Smooth muscle cell of the brain vasculature (primary cell): Measurements from ENCODE around the gene CPLANE1.
"Not testable (repeated sequence)": the region's sequence is repeated elsewhere in the genome, so short reads cannot be mapped to it uniquely, and the experiment has no call there.

Experiments used
- DNase-seq: peaks from one replicate; pipeline ENCODE4 v3.0.0-alpha.2; 2012; ENCODE audit warnings: low read depth, low spot score

The CPLANE1 gene

GRCh38 chr5:37248970-37249814, at the start of gene CPLANE1:
CPLANE1 (minus strand) TSS chr5:37249376; CDS start chr5:37247698, 1,678 bp downstream.
- peak; percentile 64 for DNase-seq

GRCh38 chr5:37296313-37296712, 47.1 kb upstream of the CPLANE1 start:
- DNase-seq = not testable (repeated sequence)

- DNase-seq = no peak
Observed at GRCh38 chr5:37283214-37283820, 34.1 kb upstream of the CPLANE1 start.

GRCh38 chr5:37275511-37275910, 26.3 kb upstream of the CPLANE1 start:
- DNase-seq = no peak

GRCh38 chr5:37272511-37272910, 23.3 kb upstream of the CPLANE1 start:
- DNase-seq = no peak

- not testable (repeated sequence) for DNase-seq
Observed at GRCh38 chr5:37268100-37268499, 18.9 kb upstream of the CPLANE1 start.

GRCh38 chr5:37255774-37256358, 6.7 kb upstream of the CPLANE1 start:
- DNase-seq = no peak

- DNase-seq = no peak
Observed at GRCh38 chr5:37254581-37254980, 5.4 kb upstream of the CPLANE1 start.

GRCh38 chr5:37251665-37252064, 2.5 kb upstream of the CPLANE1 start:
- no peak for DNase-seq

GRCh38 chr5:37249815-37250164, 614 bp upstream of the CPLANE1 start:
- DNase-seq = no peak

GRCh38 chr5:37248421-37248969, 681 bp downstream of the CPLANE1 start:
- no peak for DNase-seq

- DNase-seq = no peak
Observed at GRCh38 chr5:37247496-37247895, 1.7 kb downstream of the CPLANE1 start.

- no peak for DNase-seq
Observed at GRCh38 chr5:37247036-37247435, 2.1 kb downstream of the CPLANE1 start.

- DNase-seq = no peak
Observed at GRCh38 chr5:37234288-37234687, 14.9 kb downstream of the CPLANE1 start.

- DNase-seq = no peak
Observed at GRCh38 chr5:37226377-37226776, 22.8 kb downstream of the CPLANE1 start.

- no peak for DNase-seq
Observed at GRCh38 chr5:37222181-37222580, 27.0 kb downstream of the CPLANE1 start.

GRCh38 chr5:37220426-37220825, 28.8 kb downstream of the CPLANE1 start:
- not testable (repeated sequence) for DNase-seq

- DNase-seq = not testable (repeated sequence)
Observed at GRCh38 chr5:37219384-37219783, 29.8 kb downstream of the CPLANE1 start.

GRCh38 chr5:37217976-37218375, 31.2 kb downstream of the CPLANE1 start:
- no peak for DNase-seq

GRCh38 chr5:37214550-37214949, 34.6 kb downstream of the CPLANE1 start:
- DNase-seq = no peak

GRCh38 chr5:37212096-37212495, 37.1 kb downstream of the CPLANE1 start:
- no peak for DNase-seq

- DNase-seq = no peak
Observed at GRCh38 chr5:37211661-37212060, 37.5 kb downstream of the CPLANE1 start.
